BJ (cell line): ENCODE results near the gene NDUFV2. TPM values are rescaled to one million over a fixed set of nuclear protein-coding genes. Genes with fewer than 3 reads are reported as not detected.

ENCODE experiments used
- CTCF ChIA-PET: fragments of 350-600 bp; formaldehyde crosslinking; extraction: SDS; loops from one replicate; lab custom pipeline; 2021; ENCODE audit warnings: antibody characterized with exemption, inconsistent platforms; lab: Yijun Ruan, JAX
- POLR2A ChIA-PET: fragments of 300-600 bp; sonication (Branson Sonifier 250); formaldehyde crosslinking; extraction: SDS; loops from one replicate; lab custom pipeline; 2021; ENCODE audit warnings: antibody characterized with exemption; lab: Charles Lee
- DNase-seq: peaks from one replicate; pipeline ENCODE4 v3.0.0-alpha.2; 2011; ENCODE audit warnings: low read depth
- H3K27me3 ChIP-seq: 2 replicates; pipeline ENCODE4 v1.6.0; 2011; ENCODE audit warnings: low read length; ENCODE audit not compliant: control insufficient read depth, insufficient read depth
- H3K36me3 ChIP-seq: 2 replicates; pipeline ENCODE4 v1.5.1; 2011; ENCODE audit warnings: low read length; ENCODE audit not compliant: control insufficient read depth, insufficient read depth
- H3K4me3 ChIP-seq: 2 replicates; pipeline ENCODE4 v1.5.1; 2011; ENCODE audit warnings: low read depth, mild to moderate bottlenecking, control low read depth, low read length
- CTCF ChIP-seq: IDR thresholded peaks from 2 replicates; pipeline ENCODE4 v1.5.1; 2011; ENCODE audit warnings: low read depth, mild to moderate bottlenecking, control low read depth, inconsistent platforms, low read length, moderate library complexity; ENCODE audit not compliant: insufficient read depth
- polyA plus RNA-seq: library from polyadenylated mRNA; depleted of rRNA; stranded (reverse); fragments of >200 nt; gene quantifications from 2 replicates; pipeline ENCODE4 v1.2.3, GENCODE V29; 2011

Gene NDUFV2
- polyA plus RNA-seq, 1 experiment, result 70.0 TPM

- Histone ChIP-seq H3K4me3 (0 out of 2 replicates have a peak overlapping the region, but pooled peaks have one; percentile 7), H3K36me3 (no peaks in the 10 kb centered on the region), H3K27me3 (no peaks in the 10 kb centered on the region)
- ChIA-PET POLR2A (no interaction called here), CTCF (interaction anchor here (1.2 to 2.3 kb wide), 2 partner anchors 30 to 32 kb away, joined by 5 to 6 read pairs; no protein-coding TSS in a partner anchor)
- no peak for TF ChIP-seq CTCF
- no peak for DNase-seq
These were observed 2.9 kb downstream of the NDUFV2 start for GRCh38 chr18:9105420-9105819.

DNA sequence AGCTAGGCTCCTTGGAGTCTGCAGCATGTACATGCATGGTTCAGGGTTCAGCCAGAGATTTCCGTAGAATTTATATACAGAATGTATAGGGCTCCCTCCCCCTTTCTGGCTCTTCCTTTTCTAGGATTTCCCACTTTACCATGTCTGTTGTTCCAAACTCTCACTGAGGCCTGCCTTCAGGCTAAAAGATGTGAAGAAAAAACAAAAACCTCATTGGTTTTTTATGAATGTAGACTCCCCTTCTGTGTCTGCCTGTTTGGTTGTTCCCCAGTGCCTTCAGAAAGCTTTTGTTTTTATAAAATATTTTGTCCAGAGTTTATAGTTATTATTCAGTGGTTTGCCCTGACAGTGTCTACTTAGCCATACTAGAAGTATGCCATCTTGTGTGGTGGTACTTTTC, 3.6 kb downstream of the NDUFV2 start:
- CTCF ChIA-PET, result interaction anchor here (2.3 kb wide), 1 partner anchor 32 kb away, joined by 5 read pairs; no protein-coding TSS in a partner anchor
- TF ChIP-seq CTCF, result no peak
- H3K27me3 ChIP-seq, result no peaks in the 10 kb centered on the region
- DNase-seq, result no peak
- H3K36me3 ChIP-seq, result no peaks in the 10 kb centered on the region
- H3K4me3 ChIP-seq, result no peak overlapping the region
- POLR2A ChIA-PET, result no interaction called here

- CTCF ChIA-PET, result interaction anchor here (2.3 kb wide), 1 partner anchor 33 kb away, joined by 5 read pairs; no protein-coding TSS in a partner anchor
These were observed 4.5 kb downstream of the NDUFV2 start for GRCh38 chr18:9106800-9107584.

GRCh38 chr18:9108911-9109310, 6.4 kb downstream of the NDUFV2 start:
- POLR2A ChIA-PET, result no interaction called here
- no peak for TF ChIP-seq CTCF
- no peaks in the 10 kb centered on the region; the same call in 1 of the 2 replicates for H3K36me3 ChIP-seq
- H3K4me3 ChIP-seq, result no peak overlapping the region
- no peak for DNase-seq
- H3K27me3 ChIP-seq, result no peaks in the 10 kb centered on the region
- CTCF ChIA-PET, result interaction anchor here (0.9 kb wide), 1 partner anchor 47 kb away, joined by 3 read pairs; no protein-coding TSS in a partner anchor

More at GRCh38 chr18:9106800-9107584, 4.5 kb downstream of the NDUFV2 start:
- H3K4me3 ChIP-seq, result no peak overlapping the region
- no peak for TF ChIP-seq CTCF
- H3K27me3 ChIP-seq, result no peaks in the 10 kb centered on the region
- no peaks in the 10 kb centered on the region for H3K36me3 ChIP-seq
- POLR2A ChIA-PET, result no interaction called here
- DNase-seq, result no peak

DNA sequence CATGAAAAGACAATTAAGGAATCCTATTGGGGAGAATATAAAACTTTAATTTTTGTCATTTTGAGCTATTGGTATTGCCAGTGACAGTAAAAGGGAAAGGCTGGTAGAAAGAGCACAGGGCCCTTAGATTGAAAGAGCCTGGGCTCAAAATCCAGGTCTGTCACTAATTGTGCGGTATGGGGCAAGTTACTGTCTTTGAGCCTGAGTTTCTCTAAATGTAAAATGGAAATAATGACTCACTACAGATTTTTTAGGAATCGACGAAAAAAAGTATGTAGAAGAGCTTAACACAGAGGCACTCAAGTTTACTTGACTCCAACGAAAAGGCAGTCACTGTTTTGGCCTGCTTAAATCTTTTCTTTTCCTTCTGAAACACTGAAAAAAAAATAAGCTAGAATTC, 7.0 kb downstream of the NDUFV2 start:
- Histone ChIP-seq H3K4me3 (no peak overlapping the region), H3K27me3 (no peaks in the 10 kb centered on the region), H3K36me3 (no peaks in the 10 kb centered on the region; the same call in 1 of the 2 replicates)
- POLR2A ChIA-PET, result interaction anchor here (0.5 to 0.6 kb wide), 2 partner anchors 29 to 473 kb away, joined by 4 to 9 read pairs; no protein-coding TSS in a partner anchor
- TF ChIP-seq CTCF, result no peak
- DNase-seq, result no peak
- CTCF ChIA-PET, result no interaction called here
